Lower leg skin (tissue), 4 donors: Measurements from ENCODE around the gene RAP1GAP2. TPM values are rescaled to one million over a fixed set of nuclear protein-coding genes. Genes with fewer than 3 reads are reported as not detected.

Source experiments
- DNase-seq, 2 donors: peaks; one replicate each; pipeline ENCODE4 v3.0.0-alpha.2; 2019; ENCODE audit warnings: low spot score in 2 of 2
- H3K4me3 ChIP-seq: fragments of 200-600 bp; sonication (generic); 2 replicates; pipeline ENCODE4 v1.5.1; 2017; ENCODE audit warnings: mild to moderate bottlenecking, low read depth; ENCODE audit not compliant: poor library complexity, severe bottlenecking
- POLR2A ChIP-seq, 2 donors: fragments of 450-650 bp; IDR thresholded peaks; one replicate each; pipeline ENCODE4 v1.6.1; 2016 to 2017; ENCODE audit warnings: antibody characterized with exemption in 2 of 2, mild to moderate bottlenecking in 1 of 2, moderate library complexity in 1 of 2
- WGBS, 2 donors: methylation state at CpG; one replicate each; pipeline ENCODE4 v1.1.5; 2018; 5-methylcytosine and 5-hydroxymethylcytosine counted together
- intact Hi-C: fragments of 100-400 bp; cut with DNase I; formaldehyde crosslinking; loops from one replicate; pipeline ENCODE4 v1.15.0; 2023; ENCODE audit warnings: low total_unique reads
- total RNA-seq, 4 donors: library from RNA; depleted of rRNA; stranded (reverse); fragments of >200 nt; gene quantifications; one replicate each; pipeline ENCODE4 v1.1.0, GENCODE V29; 2016
- TF ChIP-seq, protein P1 (sequence below), 3 donors: fragments of 450-650 bp; IDR thresholded peaks; one replicate each; pipeline ENCODE4 v1.5.1; 2016; ENCODE audit warnings: antibody characterized with exemption in 3 of 3, mild to moderate bottlenecking in 3 of 3, moderate library complexity in 2 of 3

The RAP1GAP2 gene
- total RNA-seq, 4 donors from 2014 or later: 9.2 to 15.3 (median 12.8) TPM

DNA sequence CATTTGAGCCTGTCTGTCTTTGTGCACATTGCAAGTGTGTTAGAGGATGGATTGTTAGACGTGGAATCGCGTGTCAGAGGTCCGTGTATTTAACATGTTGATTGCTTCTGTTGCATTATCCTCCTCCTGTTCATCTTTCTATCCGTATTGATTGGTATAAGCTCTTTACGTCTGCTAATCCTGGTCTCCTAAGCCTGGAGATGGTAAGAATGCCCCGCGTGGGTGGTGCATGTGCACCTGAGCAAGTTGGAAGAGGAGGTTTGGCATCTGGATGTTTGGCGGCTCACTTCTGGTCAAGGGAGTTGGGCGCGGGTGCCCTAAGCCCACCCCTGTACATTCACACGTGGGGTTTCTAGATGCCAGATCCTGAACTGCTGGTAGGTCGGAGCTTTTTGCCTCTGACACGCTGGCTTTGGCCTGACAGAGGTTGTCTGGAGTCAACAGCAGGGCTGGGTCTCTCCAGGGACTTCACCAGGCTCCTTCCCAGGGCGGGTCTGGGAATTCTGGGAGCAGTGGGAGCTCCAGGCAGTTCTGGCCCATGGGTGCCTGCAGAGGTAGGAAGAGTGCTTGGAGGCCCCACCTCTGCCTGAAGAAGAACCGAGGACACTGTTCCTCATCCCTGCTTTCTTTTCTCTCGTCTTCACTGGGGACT is 159.8 kb downstream of the RAP1GAP2 start:
- H3K4me3 ChIP-seq: no peak overlapping the region
- intact Hi-C loops: no loop called here
- peak in 1 of 2 donors; percentile 56 for DNase-seq
- WGBS, 2 donors: 78 to 84% methylated on average over 16 to 17 of the region's 17 CpGs
- TF ChIP-seq, protein P1, sequence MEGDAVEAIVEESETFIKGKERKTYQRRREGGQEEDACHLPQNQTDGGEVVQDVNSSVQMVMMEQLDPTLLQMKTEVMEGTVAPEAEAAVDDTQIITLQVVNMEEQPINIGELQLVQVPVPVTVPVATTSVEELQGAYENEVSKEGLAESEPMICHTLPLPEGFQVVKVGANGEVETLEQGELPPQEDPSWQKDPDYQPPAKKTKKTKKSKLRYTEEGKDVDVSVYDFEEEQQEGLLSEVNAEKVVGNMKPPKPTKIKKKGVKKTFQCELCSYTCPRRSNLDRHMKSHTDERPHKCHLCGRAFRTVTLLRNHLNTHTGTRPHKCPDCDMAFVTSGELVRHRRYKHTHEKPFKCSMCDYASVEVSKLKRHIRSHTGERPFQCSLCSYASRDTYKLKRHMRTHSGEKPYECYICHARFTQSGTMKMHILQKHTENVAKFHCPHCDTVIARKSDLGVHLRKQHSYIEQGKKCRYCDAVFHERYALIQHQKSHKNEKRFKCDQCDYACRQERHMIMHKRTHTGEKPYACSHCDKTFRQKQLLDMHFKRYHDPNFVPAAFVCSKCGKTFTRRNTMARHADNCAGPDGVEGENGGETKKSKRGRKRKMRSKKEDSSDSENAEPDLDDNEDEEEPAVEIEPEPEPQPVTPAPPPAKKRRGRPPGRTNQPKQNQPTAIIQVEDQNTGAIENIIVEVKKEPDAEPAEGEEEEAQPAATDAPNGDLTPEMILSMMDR (IDR thresholded peaks at IDR 0.05): no peak

DNA sequence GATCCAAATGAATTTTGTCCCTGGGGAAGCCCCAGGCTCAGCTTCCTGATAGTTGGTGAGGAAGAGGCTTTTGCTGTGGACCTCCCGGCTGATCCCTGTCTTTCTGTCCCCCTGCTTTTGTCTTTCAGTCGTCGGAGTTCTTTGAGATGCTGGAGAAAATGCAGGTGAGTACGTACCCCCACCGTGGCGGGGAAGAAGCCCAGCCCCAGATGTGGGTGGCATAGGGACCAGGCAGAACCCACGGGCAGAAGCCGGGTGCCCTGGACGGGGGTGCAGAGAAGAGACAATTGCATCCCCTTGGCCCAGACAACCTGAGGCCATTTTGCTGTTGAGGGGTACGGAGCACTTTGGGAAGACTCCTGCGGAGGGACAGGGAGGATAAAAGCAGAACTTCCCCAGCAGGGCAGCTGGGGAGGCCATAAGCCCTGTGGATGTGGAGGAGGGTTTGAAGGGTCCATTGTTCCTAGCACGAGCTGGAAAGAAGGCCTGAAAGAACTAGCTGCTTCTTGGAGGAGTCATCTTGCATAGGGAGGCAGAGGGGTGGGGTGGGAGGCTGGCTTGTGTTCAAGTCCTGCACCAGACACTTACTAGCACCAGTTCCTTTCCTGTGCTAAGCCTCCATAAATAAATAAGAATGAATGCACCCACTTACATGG is 161.5 kb downstream of the RAP1GAP2 start:
- peak in 1 of 2 donors; percentile 68 for DNase-seq
- no peak overlapping the region for H3K4me3 ChIP-seq
- intact Hi-C loops: no loop called here
- 92 to 93% methylated on average over 12 of the region's 12 CpGs for WGBS, 2 donors
- no peak for TF ChIP-seq POLR2A (IDR thresholded peaks at IDR 0.05)
- TF ChIP-seq, protein P1 (IDR thresholded peaks at IDR 0.05): no peak

DNA sequence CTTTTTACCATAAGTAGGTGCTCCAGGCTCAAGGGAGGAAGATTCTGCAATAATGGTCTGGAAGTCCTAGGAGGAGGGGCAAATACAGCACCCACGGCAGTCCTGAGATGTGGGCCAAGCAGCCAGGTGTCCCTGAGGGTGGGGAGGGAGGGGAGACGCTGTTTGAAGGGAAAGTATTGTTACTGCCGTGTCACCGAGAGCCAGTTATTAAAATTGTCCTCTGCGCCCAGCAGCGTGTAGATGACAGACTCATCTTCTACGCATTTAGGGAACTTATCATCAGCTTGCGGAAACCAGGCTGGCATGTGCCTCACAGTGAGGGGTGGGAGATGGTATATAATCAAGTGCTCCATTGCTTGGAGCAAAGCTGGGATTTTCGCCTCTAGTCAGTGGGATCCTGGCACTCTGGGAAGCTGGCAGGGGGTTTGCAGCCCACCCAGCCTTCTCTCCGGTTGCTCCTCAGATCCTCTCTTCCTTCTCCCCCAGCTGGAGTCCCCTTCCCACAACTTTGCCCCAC is 162.5 kb downstream of the RAP1GAP2 start:
- no peak overlapping the region for H3K4me3 ChIP-seq
- TF ChIP-seq POLR2A (IDR thresholded peaks at IDR 0.05): no peak
- TF ChIP-seq, protein P1 (IDR thresholded peaks at IDR 0.05): no peak
- DNase-seq: peak in 1 of 2 donors; percentile 64
- intact Hi-C loops: no loop called here
- 89% methylated on average over 10 of the region's 10 CpGs for WGBS, 2 donors

DNA sequence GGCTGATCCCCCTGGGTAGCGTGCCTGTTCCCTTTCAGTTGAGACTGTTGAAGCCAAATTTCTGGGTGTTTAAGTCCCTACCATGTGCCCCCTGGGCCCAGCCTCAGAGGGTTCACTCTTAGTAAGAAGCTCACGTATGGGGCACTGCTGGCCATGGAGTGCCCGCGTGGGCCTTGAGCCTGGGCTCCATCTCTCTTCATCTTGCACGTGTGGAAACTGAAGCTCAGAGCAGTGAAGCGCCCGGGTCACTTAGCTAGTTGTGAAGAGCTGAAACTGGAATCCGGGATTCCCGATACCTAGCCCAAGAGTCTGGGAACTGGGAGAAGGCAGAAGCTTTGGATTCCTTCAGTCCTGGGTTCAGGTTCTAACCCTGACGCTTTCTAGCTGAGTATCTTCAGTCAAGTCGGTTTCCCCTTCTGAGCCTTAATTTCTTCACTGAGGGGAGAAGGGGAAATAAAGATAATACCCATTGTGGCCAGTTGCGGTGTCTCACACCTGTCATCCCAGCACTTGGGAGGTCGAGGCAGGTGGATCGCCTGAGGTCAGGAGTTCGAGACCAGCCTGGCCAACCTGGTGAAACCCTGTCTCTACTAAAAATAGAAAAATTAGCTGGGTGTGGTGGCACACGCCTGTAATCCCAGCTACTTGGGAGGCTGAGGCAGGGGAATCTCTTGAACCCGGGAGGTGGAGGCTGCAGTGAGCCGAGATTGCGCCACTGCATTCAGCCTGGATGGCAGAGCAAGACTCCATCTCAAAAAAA is 163.3 kb downstream of the RAP1GAP2 start:
- WGBS, 2 donors: 95% methylated on average over 19 of the region's 19 CpGs
- DNase-seq: peak in 1 of 2 donors; percentile 56
- no peak overlapping the region for H3K4me3 ChIP-seq
- TF ChIP-seq, protein P1 (IDR thresholded peaks at IDR 0.05): no peak
- TF ChIP-seq POLR2A (IDR thresholded peaks at IDR 0.05): no peak
- intact Hi-C loops: no loop called here

DNA sequence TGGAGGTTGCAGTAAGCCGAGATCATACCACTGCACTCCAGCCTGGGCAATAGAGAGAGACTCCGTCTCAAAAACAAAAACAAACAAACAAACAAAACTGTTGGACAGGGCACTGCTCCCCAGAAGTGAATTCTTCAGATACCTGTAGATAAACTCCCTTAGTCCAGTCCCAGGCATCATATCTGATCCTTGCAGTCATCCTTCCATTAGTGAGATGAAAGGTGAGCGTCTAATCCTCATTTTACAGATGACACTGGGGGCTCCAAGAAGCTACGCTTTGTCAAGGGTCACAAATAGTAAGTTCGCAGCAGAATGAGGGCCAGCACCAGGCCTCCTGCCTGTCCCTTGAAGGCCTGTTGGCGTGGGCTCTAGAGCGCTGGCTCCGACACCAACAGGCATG is 165.2 kb downstream of the RAP1GAP2 start:
- TF ChIP-seq, protein P1 (IDR thresholded peaks at IDR 0.05): no peak
- no peak for TF ChIP-seq POLR2A (IDR thresholded peaks at IDR 0.05)
- no peak for DNase-seq
- H3K4me3 ChIP-seq: no peak overlapping the region
- 94 to 98% methylated on average over 8 of the region's 8 CpGs for WGBS, 2 donors
- intact Hi-C loops: no loop called here
